Loucy (cell line): ENCODE results near the gene PCDHGB1.
"Not testable (repeated sequence)": the region's sequence is repeated elsewhere in the genome, so short reads cannot be mapped to it uniquely, and the experiment has no call there.

Source experiments
- H2AFZ ChIP-seq: fragments of 200-600 bp; sonication (generic); 2 replicates; pipeline ENCODE4 v1.6.0; 2016; ENCODE audit warnings: antibody characterized with exemption, mild to moderate bottlenecking, low read length, moderate library complexity
- H3F3A ChIP-seq: fragments of 200-600 bp; 2 replicates; pipeline ENCODE4 v1.6.0; 2016; ENCODE audit warnings: antibody characterized with exemption, low read depth, mild to moderate bottlenecking
- H3K27me3 ChIP-seq: fragments of 200-600 bp; sonication (generic); 2 replicates; pipeline ENCODE4 v1.6.1; 2014; ENCODE audit warnings: low read length, mild to moderate bottlenecking; ENCODE audit not compliant: insufficient read depth, poor library complexity, severe bottlenecking
- H3K36me3 ChIP-seq: fragments of 200-600 bp; sonication (generic); 2 replicates; pipeline ENCODE4 v1.6.1; 2016; ENCODE audit warnings: low read length; ENCODE audit not compliant: insufficient read depth
- H3K4me1 ChIP-seq: fragments of 200-600 bp; sonication (generic); 2 replicates; pipeline ENCODE4 v1.5.1; 2014; ENCODE audit warnings: low read length, mild to moderate bottlenecking; ENCODE audit not compliant: insufficient read depth, poor library complexity, severe bottlenecking
- H3K4me2 ChIP-seq: fragments of 200-600 bp; sonication (generic); 2 replicates; pipeline ENCODE4 v1.6.0; 2014; ENCODE audit warnings: antibody characterized with exemption, low read length, low read depth, mild to moderate bottlenecking; ENCODE audit not compliant: poor library complexity, severe bottlenecking
- H3K4me3 ChIP-seq: fragments of 200-600 bp; sonication (generic); 2 replicates; pipeline ENCODE4 v1.5.1; 2014; ENCODE audit warnings: low read length, mild to moderate bottlenecking, mixed read lengths; ENCODE audit not compliant: poor library complexity, severe bottlenecking
- H3K79me2 ChIP-seq: fragments of 200-600 bp; sonication (generic); 2 replicates; pipeline ENCODE4 v1.6.1; 2014; ENCODE audit warnings: low read length; ENCODE audit not compliant: insufficient read depth
- H3K9ac ChIP-seq: fragments of 200-600 bp; sonication (generic); 2 replicates; pipeline ENCODE4 v1.6.0; 2014; ENCODE audit warnings: mild to moderate bottlenecking, low read depth, low read length, moderate library complexity; ENCODE audit not compliant: poor library complexity, severe bottlenecking
- H3K9me2 ChIP-seq: fragments of 200-600 bp; sonication (generic); replicated peaks from 2 replicates; pipeline ENCODE4 v1.6.1; 2016; ENCODE audit warnings: low read depth, low read length, mixed read lengths
- H3K9me3 ChIP-seq: fragments of 200-600 bp; sonication (generic); 2 replicates; pipeline ENCODE4 v1.6.1; 2014; ENCODE audit warnings: mild to moderate bottlenecking, antibody characterized with exemption, low read length, low read depth; ENCODE audit not compliant: insufficient read depth
- H4K20me1 ChIP-seq: fragments of 200-600 bp; sonication (generic); 2 replicates; pipeline ENCODE4 v1.6.0; 2014; ENCODE audit warnings: antibody characterized with exemption, low read length, mild to moderate bottlenecking; ENCODE audit not compliant: insufficient read depth, poor library complexity, severe bottlenecking
- EZH2phosphoT487 ChIP-seq: fragments of 200-600 bp; IDR thresholded peaks from 2 replicates; pipeline ENCODE4 v1.6.1; 2018; ENCODE audit warnings: antibody characterized with exemption, mild to moderate bottlenecking, moderate library complexity, borderline replicate concordance
- TF ChIP-seq, protein P1 (sequence below): fragments of 200-600 bp; sonication (generic); conservative IDR thresholded peaks from 2 replicates; pipeline ENCODE4 v1.5.1; 2014; ENCODE audit warnings: mild to moderate bottlenecking, antibody characterized with exemption, low read length

PCDHGB1 gene

DNA sequence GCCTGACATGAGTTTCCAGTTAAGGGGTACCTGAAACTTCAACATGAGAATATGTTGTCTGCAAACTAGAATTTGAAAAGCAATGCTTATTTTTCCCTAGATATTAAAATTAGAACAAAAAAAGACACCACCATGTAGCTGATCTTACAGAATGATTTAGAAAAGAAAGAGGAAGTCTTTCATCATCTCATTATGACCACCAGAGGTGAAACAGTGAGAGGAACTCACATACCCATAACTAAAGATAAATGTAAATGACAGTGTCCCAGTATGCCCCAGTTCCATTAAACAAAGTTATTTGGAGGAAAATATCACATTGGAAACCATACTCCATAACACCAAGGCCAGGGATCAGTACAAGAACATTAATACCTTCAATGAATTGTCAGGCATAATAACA, 36.2 kb upstream of the PCDHGB1 start:
- Histone ChIP-seq H3K9me3 (peaks cover 9% of the 10 kb centered on the region; the same call in 1 of the 2 replicates), H3K9me2 (no peaks in the 10 kb centered on the region), H4K20me1 (no peaks in the 10 kb centered on the region), H3K9ac (no peak overlapping the region), H3K4me1 (no peaks in the 10 kb centered on the region), H3K36me3 (no peaks in the 10 kb centered on the region), H3K79me2 (peaks cover under 1% of the 10 kb centered on the region; the same call in 1 of the 2 replicates), H3F3A (no peaks in the 10 kb centered on the region), H2AFZ (no peak overlapping the region), H3K4me3 (no peak overlapping the region), H3K4me2 (no peak overlapping the region), H3K27me3 (no peaks in the 10 kb centered on the region)
- no peak for TF ChIP-seq EZH2phosphoT487
- TF ChIP-seq, protein P1, sequence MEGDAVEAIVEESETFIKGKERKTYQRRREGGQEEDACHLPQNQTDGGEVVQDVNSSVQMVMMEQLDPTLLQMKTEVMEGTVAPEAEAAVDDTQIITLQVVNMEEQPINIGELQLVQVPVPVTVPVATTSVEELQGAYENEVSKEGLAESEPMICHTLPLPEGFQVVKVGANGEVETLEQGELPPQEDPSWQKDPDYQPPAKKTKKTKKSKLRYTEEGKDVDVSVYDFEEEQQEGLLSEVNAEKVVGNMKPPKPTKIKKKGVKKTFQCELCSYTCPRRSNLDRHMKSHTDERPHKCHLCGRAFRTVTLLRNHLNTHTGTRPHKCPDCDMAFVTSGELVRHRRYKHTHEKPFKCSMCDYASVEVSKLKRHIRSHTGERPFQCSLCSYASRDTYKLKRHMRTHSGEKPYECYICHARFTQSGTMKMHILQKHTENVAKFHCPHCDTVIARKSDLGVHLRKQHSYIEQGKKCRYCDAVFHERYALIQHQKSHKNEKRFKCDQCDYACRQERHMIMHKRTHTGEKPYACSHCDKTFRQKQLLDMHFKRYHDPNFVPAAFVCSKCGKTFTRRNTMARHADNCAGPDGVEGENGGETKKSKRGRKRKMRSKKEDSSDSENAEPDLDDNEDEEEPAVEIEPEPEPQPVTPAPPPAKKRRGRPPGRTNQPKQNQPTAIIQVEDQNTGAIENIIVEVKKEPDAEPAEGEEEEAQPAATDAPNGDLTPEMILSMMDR: no peak

DNA sequence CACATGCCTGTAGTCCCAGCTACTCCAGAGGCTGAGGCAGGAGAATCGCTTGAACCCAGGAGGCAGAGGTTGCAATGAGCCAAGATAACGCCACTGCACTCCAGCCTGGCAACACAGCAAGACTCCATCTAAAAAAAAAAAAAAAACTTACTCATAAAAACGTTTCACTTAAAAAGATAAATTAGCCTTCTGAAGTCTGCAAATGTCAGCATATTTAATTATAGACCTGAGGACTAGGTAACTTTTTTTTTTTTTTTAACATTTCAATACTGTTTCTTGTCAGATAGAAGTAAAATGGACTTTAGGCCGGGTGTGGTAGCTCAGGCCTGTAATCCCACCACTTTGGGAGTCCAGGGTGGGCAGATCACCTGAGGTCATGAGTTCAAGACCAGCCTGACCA, 32.9 kb upstream of the PCDHGB1 start:
- H3K36me3 ChIP-seq, H3K9me2 ChIP-seq, H3F3A ChIP-seq, H3K4me2 ChIP-seq, H3K27me3 ChIP-seq, H3K4me3 ChIP-seq, H2AFZ ChIP-seq, H4K20me1 ChIP-seq, H3K9ac ChIP-seq, H3K4me1 ChIP-seq: not testable (repeated sequence)
- peaks cover 13% of the 10 kb centered on the region for H3K79me2 ChIP-seq
- H3K9me3 ChIP-seq: peaks cover 20% of the 10 kb centered on the region; the same call in 1 of the 2 replicates

DNA sequence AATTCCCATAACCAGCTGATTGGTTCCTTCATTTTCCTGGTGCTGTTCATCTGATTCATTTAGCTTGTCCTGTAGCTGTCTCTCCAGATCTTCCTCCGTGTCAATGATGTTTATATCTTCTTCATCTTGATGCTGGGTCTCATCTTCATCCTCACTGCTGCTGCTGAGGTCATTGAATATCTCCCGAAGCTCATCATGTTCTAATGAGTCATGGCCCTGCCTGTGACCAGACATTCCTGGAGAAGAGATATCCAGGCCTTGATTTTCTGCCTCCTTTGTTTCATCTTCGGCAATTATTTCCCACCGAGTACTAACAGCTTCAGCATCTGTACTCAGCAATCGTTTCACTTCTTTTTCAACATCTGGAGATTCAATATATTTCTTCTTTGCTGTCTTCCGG, 30.7 kb upstream of the PCDHGB1 start:
- H3K9ac ChIP-seq: no peak overlapping the region
- TF ChIP-seq, protein P1: no peak
- TF ChIP-seq EZH2phosphoT487: no peak
- no peak overlapping the region for H2AFZ ChIP-seq
- H3K4me3 ChIP-seq: peak overlapping the region; percentile 79
- no peaks in the 10 kb centered on the region for H3K27me3 ChIP-seq
- H3K4me1 ChIP-seq: no peaks in the 10 kb centered on the region
- H3K9me3 ChIP-seq: peaks cover 20% of the 10 kb centered on the region; the same call in 1 of the 2 replicates
- peaks cover 13% of the 10 kb centered on the region for H3K79me2 ChIP-seq
- H3F3A ChIP-seq: no peaks in the 10 kb centered on the region
- no peaks in the 10 kb centered on the region for H3K36me3 ChIP-seq
- no peaks in the 10 kb centered on the region for H3K9me2 ChIP-seq
- H4K20me1 ChIP-seq: no peaks in the 10 kb centered on the region
- H3K4me2 ChIP-seq: peak overlapping the region; percentile 39

DNA sequence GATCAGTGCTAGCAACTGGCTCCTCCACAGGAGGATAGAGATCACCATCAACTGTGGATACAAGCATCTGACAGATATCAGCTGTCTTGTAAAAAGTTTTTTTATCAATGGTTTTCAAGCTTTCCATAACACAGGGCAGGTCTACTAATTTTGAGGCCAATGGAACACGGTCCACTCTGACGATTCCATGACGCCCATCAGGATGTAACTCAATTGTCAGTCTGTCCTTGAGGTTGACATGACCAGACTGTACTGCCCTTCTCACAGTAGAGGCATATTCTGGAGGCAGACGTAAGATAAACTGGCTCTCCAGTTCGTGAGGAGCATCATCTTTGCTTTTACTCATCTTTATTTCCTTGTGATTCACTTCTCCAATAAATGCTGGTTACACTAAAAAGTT, 30.2 kb upstream of the PCDHGB1 start:
- Histone ChIP-seq H4K20me1 (no peaks in the 10 kb centered on the region), H3K4me2 (peak overlapping the region; percentile 39), H3K4me1 (no peaks in the 10 kb centered on the region), H3K27me3 (no peaks in the 10 kb centered on the region), H3K4me3 (peak overlapping the region; percentile 79), H3K79me2 (peaks cover 13% of the 10 kb centered on the region), H3K9ac (no peak overlapping the region), H3K36me3 (no peaks in the 10 kb centered on the region), H3F3A (no peaks in the 10 kb centered on the region), H3K9me2 (no peaks in the 10 kb centered on the region), H2AFZ (no peak overlapping the region), H3K9me3 (peaks cover 20% of the 10 kb centered on the region; the same call in 1 of the 2 replicates)
- TF ChIP-seq, protein P1: no peak
- no peak for TF ChIP-seq EZH2phosphoT487
